Eye (tissue), 1 donor: Measurements from ENCODE around the gene MRPL21.
"Not testable (repeated sequence)": the region's sequence is repeated elsewhere in the genome, so short reads cannot be mapped to it uniquely, and the experiment has no call there.

Experiments
- DNase-seq: peaks from one replicate; pipeline ENCODE4 v3.0.0-alpha.2; 2015

The MRPL21 gene

GRCh38 chr11:68908273-68908672 is 4.6 kb upstream of the MRPL21 start:
- no peak for DNase-seq

- DNase-seq: no peak
These were observed 2.1 kb upstream of the MRPL21 start for GRCh38 chr11:68905421-68906360.

GRCh38 chr11:68904248-68904847 is 716 bp upstream of the MRPL21 start:
- peak; percentile 54 for DNase-seq

GRCh38 chr11:68900835-68901381 is 2.7 kb downstream of the MRPL21 start:
- no peak for DNase-seq

GRCh38 chr11:68897441-68897840 is 6.2 kb downstream of the MRPL21 start:
- DNase-seq: no peak

- no peak for DNase-seq
These were observed 7.3 kb downstream of the MRPL21 start for GRCh38 chr11:68896171-68896959.

- no peak for DNase-seq
These were observed 10.3 kb downstream of the MRPL21 start for GRCh38 chr11:68893282-68893681.

- no peak for DNase-seq
These were observed 11.1 kb downstream of the MRPL21 start for GRCh38 chr11:68892576-68892975.

GRCh38 chr11:68891351-68891948 is 12.2 kb downstream of the MRPL21 start:
- no peak for DNase-seq

GRCh38 chr11:68890490-68891231 is 13.0 kb downstream of the MRPL21 start:
- peak; percentile 86 for DNase-seq

- peak; percentile 79 for DNase-seq
These were observed 13.6 kb downstream of the MRPL21 start for GRCh38 chr11:68889948-68890446.

GRCh38 chr11:68884827-68885226 is 18.8 kb downstream of the MRPL21 start:
- DNase-seq: not testable (repeated sequence)

GRCh38 chr11:68882391-68882790 is 21.2 kb downstream of the MRPL21 start:
- no peak for DNase-seq

- DNase-seq: no peak
These were observed 22.3 kb downstream of the MRPL21 start for GRCh38 chr11:68881320-68881719.

GRCh38 chr11:68880851-68881250 is 22.8 kb downstream of the MRPL21 start:
- DNase-seq: no peak

GRCh38 chr11:68878022-68878421 is 25.6 kb downstream of the MRPL21 start:
- DNase-seq: no peak

- DNase-seq: no peak
These were observed 31.2 kb downstream of the MRPL21 start for GRCh38 chr11:68872216-68873003.

- DNase-seq: peak; percentile 16
These were observed 33.2 kb downstream of the MRPL21 start for GRCh38 chr11:68870470-68870869.

- no peak for DNase-seq
These were observed 35.3 kb downstream of the MRPL21 start for GRCh38 chr11:68868221-68868835.

- DNase-seq: no peak
These were observed 36.6 kb downstream of the MRPL21 start for GRCh38 chr11:68867066-68867465.
